ENCODE measurements around the gene PKP2.
A peak's percentile ranks its signal among the peaks of the same experiment; 100 is the strongest.

The PKP2 gene

DNA sequence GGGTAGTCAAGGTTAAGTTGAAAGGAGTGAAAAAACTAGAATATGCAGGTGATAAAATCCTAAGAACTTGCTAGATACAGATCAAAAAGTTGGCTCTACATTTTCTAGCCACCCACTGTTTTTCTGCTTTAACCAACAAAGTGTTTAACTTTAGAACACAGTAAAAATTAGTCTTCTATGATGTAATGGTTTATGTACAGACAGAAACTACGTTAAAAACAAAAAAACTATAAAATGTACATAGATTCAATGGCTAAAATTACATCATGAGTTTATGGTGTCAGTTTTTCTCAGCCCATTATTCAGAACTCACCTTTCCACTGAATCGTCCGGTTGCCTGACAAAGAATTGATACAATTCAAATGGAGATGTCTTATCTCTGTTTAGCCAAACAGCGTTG, 143.0 kb downstream of the PKP2 start:
- H3K27me3 Mint-ChIP-seq (ENCODE audit: low read depth): no peaks in the 10 kb centered on the region
- H3K4me3 Mint-ChIP-seq: peak overlapping the region; percentile 84
- H3K27ac Mint-ChIP-seq: peak overlapping the region; percentile 57
- H3K36me3 Mint-ChIP-seq (ENCODE audit: low read depth): peaks cover 30% of the 10 kb centered on the region
- peaks cover 20% of the 10 kb centered on the region for H3K4me1 Mint-ChIP-seq (ENCODE audit: low read depth)
- no peaks in the 10 kb centered on the region for H3K9me3 Mint-ChIP-seq

DNA sequence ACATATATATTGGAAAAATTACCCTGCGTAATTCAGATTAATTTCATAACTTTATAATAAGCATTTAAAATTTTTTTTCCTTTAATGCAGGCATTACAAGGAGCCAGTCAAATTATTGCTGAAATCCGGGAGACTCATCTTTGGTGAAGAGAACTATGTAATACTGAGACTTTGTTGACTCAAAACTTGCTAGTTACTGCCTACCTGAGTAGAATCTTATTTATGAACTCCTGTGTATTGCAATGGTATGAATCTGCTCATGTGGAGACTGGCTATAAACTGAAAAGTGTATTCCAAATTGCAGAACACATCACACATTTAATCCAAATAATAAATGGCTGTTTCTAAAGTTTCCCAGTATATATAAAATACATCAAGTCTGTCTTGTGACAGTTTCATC, 153.3 kb downstream of the PKP2 start:
- H3K9me3 Mint-ChIP-seq: no peaks in the 10 kb centered on the region
- no peak overlapping the region for H3K4me3 Mint-ChIP-seq
- H3K27ac Mint-ChIP-seq: no peak overlapping the region
- peaks cover 15% of the 10 kb centered on the region for H3K4me1 Mint-ChIP-seq (ENCODE audit: low read depth)
- peaks cover 42% of the 10 kb centered on the region for H3K36me3 Mint-ChIP-seq (ENCODE audit: low read depth)
- no peaks in the 10 kb centered on the region for H3K27me3 Mint-ChIP-seq (ENCODE audit: low read depth)

DNA sequence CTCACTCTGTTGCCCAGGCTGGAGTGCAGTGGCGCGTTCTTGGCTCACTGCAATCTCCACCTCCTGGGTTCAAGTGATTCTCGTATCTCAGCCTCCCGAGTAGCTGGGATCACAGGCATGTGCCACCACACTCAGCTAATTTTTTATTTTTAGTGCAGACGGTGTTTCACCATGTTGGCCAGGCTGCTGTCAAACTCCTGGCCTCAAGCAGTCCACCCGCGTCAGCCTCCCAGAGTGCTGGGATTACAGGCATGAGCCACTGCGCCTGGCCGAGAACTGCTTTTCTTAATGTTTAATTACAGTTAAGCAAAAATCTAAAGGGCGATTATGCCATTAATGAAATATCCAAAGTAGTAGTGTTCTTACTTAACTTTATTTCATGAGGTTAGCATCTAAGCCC, 154.4 kb downstream of the PKP2 start:
- no peaks in the 10 kb centered on the region for H3K27me3 Mint-ChIP-seq (ENCODE audit: low read depth)
- H3K4me3 Mint-ChIP-seq: no peak overlapping the region
- H3K4me1 Mint-ChIP-seq (ENCODE audit: low read depth): peaks cover 15% of the 10 kb centered on the region
- no peaks in the 10 kb centered on the region for H3K9me3 Mint-ChIP-seq
- peaks cover 37% of the 10 kb centered on the region for H3K36me3 Mint-ChIP-seq (ENCODE audit: low read depth)
- H3K27ac Mint-ChIP-seq: no peak overlapping the region
